HFFc6 (cell line): Measurements from ENCODE around the gene PHACTR1. TPM values are rescaled to one million over a fixed set of nuclear protein-coding genes. Genes with fewer than 3 reads are reported as not detected.

Experiments
- DNase-seq: peaks from one replicate; pipeline ENCODE4 v3.0.0-alpha.2; 2018
- H3K27ac Mint-ChIP-seq: 2 replicates; pipeline ENCODE4 v1.8.0; 2020; ENCODE audit warnings: mild to moderate bottlenecking, mixed read lengths
- H3K27me3 Mint-ChIP-seq: 2 replicates; pipeline ENCODE4 v1.8.0; 2021; ENCODE audit warnings: mild to moderate bottlenecking, moderate library complexity, mixed read lengths; ENCODE audit not compliant: insufficient read depth
- H3K36me3 Mint-ChIP-seq: 2 replicates; pipeline ENCODE4 v1.8.0; 2021; ENCODE audit warnings: low read depth, mixed read lengths
- H3K4me1 Mint-ChIP-seq: 2 replicates; pipeline ENCODE4 v1.8.0; 2020; ENCODE audit warnings: low read depth, mixed read lengths
- H3K4me3 Mint-ChIP-seq: 2 replicates; pipeline ENCODE4 v1.8.0; 2020; ENCODE audit warnings: mild to moderate bottlenecking, moderate library complexity, mixed read lengths
- H3K9me3 Mint-ChIP-seq: 2 replicates; pipeline ENCODE4 v1.8.0; 2020; ENCODE audit warnings: mild to moderate bottlenecking, mixed read lengths
- total RNA-seq, 6 experiments: library from RNA; stranded (reverse); fragmentation: NEBNext Ultra II Directional; extraction: Animal tissue kit (Norgen Biotek cat#: 25700); gene quantifications; 2 replicates in 1 of 6; 3 replicates in 5 of 6; pipeline ENCODE4 v1.2.3, GENCODE V29; 2021
- TF ChIP-seq, protein P1 (sequence below): fragments of 200-600 bp; sonication (generic); IDR thresholded peaks from 2 replicates; pipeline ENCODE4 v1.5.0; 2021; ENCODE audit warnings: antibody characterized with exemption, mild to moderate bottlenecking

Gene PHACTR1
- total RNA-seq, 6 experiments from 2014 or later, result 2.5 to 4.7 (median 3.9) TPM

DNA sequence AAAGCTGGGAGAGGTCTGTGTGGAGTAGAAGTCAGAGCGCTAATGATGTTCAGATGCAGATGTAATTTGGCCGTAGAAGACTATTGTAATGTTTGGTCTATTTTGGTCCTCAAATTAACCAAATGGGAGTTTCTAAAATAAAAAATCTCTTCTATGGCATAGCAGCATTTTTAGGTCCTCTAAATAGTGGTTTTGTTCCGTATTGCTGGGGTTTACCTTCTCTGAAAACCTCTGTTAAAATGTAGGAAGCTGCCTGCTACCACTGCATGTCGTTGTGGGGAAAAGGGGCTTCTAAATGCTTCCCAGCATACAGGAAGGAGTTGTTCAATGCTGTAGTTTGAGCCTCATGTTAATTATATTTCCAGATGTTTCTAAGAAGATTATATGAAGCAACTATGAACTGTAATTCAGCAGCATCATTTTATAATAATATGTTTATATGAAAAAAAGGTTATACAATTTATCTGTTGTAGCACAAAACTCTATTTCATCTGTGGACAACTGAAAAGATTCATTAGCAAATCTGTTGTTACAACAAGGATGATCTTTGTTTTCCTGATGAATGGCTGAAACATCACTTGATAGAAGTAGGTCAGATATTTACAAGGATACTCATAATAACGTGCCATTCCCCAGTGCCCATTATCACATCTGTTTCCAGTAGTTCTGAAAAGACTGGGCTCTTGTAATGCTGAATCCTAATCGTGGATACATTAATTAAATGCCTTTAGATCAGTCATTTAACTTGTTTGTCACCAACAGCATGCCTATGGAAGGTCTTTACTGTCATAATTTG, 355.2 kb downstream of the PHACTR1 start:
- TF ChIP-seq, protein P1, sequence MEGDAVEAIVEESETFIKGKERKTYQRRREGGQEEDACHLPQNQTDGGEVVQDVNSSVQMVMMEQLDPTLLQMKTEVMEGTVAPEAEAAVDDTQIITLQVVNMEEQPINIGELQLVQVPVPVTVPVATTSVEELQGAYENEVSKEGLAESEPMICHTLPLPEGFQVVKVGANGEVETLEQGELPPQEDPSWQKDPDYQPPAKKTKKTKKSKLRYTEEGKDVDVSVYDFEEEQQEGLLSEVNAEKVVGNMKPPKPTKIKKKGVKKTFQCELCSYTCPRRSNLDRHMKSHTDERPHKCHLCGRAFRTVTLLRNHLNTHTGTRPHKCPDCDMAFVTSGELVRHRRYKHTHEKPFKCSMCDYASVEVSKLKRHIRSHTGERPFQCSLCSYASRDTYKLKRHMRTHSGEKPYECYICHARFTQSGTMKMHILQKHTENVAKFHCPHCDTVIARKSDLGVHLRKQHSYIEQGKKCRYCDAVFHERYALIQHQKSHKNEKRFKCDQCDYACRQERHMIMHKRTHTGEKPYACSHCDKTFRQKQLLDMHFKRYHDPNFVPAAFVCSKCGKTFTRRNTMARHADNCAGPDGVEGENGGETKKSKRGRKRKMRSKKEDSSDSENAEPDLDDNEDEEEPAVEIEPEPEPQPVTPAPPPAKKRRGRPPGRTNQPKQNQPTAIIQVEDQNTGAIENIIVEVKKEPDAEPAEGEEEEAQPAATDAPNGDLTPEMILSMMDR, result no peak
- H3K9me3 Mint-ChIP-seq, result no peaks in the 10 kb centered on the region
- H3K27ac Mint-ChIP-seq, result no peak overlapping the region
- H3K36me3 Mint-ChIP-seq, result no peaks in the 10 kb centered on the region
- H3K4me1 Mint-ChIP-seq, result peaks cover 12% of the 10 kb centered on the region
- peaks cover 2% of the 10 kb centered on the region; the same call in 1 of the 2 replicates for H3K27me3 Mint-ChIP-seq
- H3K4me3 Mint-ChIP-seq, result no peak overlapping the region
- no peak for DNase-seq

GRCh38 chr6:13072686-13073347, 356.2 kb downstream of the PHACTR1 start:
- H3K4me1 Mint-ChIP-seq, result peaks cover 12% of the 10 kb centered on the region
- H3K9me3 Mint-ChIP-seq, result no peaks in the 10 kb centered on the region
- H3K36me3 Mint-ChIP-seq, result no peaks in the 10 kb centered on the region
- H3K4me3 Mint-ChIP-seq, result no peak overlapping the region
- no peak overlapping the region for H3K27ac Mint-ChIP-seq
- H3K27me3 Mint-ChIP-seq, result peaks cover 7% of the 10 kb centered on the region
- no peak for DNase-seq
- TF ChIP-seq, protein P1, result no peak

DNA sequence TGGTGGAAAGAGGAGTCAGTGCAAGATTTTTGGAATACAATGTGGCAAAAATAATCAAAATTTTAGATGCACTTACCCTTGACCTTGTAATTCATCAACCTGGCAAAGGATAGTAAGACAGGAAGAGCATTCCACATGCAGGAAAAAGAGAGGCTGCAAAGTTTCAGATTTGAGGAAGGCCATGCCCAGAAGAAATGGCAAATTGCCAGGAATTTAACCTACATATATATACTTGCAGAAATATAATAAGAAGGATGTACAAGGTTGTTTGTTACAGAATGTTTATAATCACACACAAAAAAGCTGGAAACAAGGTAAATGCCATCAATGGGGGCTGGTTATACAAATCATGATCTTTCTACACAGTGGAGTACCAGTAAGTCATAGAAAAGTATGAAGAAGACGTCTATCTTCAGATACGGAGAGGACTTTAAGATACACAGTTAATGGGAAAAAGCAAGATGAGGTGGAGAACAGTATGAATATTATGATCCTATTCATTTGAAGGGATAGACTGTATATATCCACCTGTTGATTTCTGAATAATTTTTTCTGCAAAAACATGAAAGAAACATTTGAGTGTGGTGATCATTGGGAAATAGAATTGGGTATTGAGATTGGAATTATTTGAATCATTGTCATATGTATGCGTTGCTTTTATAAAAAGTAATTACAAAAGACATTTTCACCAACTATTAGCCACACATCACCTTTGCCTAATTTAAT, 358.0 kb downstream of the PHACTR1 start:
- H3K27me3 Mint-ChIP-seq, result peaks cover 7% of the 10 kb centered on the region
- no peak overlapping the region for H3K27ac Mint-ChIP-seq
- DNase-seq, result no peak
- H3K9me3 Mint-ChIP-seq, result no peaks in the 10 kb centered on the region
- TF ChIP-seq, protein P1, result no peak
- no peaks in the 10 kb centered on the region for H3K36me3 Mint-ChIP-seq
- H3K4me1 Mint-ChIP-seq, result peaks cover 13% of the 10 kb centered on the region
- H3K4me3 Mint-ChIP-seq, result no peak overlapping the region

DNA sequence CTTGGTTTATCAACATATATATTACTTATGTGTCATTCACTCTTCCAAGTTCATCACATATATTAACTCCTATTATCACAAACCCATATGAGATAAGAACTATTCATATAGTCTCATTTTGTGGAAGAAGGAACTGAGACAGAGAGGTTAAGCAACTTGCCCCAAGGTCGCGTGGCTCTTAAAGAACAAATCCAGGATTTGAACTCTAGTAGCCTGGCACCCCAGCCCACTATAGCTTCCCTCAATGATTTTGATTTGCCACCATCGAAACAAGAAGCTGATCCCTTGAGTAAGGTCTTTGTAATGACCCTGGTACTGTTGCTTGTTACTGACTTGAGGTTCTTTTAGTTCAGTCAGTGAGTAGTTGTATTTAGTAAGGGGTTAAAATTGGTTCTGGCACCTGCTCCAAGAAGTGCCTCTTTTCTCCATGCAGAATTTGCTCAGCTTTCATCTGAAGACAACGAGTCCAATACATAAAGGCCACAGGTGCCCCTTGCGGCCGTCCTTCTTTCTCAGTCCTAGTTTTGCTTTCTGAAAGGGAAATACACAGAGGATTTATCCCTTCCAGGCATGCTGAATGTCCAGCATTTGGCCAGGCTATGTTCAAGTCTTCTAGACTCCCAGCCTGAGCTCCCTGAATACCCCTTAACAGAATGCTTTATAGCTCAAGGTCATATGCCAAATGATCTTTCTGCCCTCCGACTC, 358.7 kb downstream of the PHACTR1 start:
- Mint-ChIP-seq H3K27me3 (peaks cover 7% of the 10 kb centered on the region), H3K36me3 (no peaks in the 10 kb centered on the region), H3K4me3 (no peak overlapping the region), H3K27ac (no peak overlapping the region), H3K4me1 (peaks cover 13% of the 10 kb centered on the region), H3K9me3 (no peaks in the 10 kb centered on the region)
- TF ChIP-seq, protein P1, result no peak
- DNase-seq, result no peak

DNA sequence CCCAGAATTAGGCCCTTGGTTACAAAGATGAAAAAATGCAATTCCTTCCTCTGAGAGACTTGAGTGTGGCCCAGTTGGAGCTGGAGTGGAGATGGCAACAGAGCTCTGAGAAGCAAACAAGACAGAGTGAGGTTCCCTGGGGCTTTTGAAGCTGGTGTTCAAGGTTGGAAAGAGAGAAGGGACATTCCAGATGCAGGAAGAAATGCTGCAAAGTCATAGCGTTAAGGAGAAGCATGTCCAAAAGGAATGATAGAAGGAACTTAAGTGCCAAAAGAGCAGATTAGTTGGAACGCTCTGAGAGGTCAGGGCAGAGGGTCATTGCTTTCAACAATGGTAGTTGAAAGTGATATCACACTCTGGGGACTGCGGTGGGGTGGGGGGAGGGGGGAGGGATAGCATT, 360.0 kb downstream of the PHACTR1 start:
- TF ChIP-seq, protein P1, result no peak
- no peak for DNase-seq
- H3K4me3 Mint-ChIP-seq, result no peak overlapping the region
- H3K36me3 Mint-ChIP-seq, result no peaks in the 10 kb centered on the region
- peaks cover 7% of the 10 kb centered on the region for H3K27me3 Mint-ChIP-seq
- H3K9me3 Mint-ChIP-seq, result no peaks in the 10 kb centered on the region
- H3K27ac Mint-ChIP-seq, result no peak overlapping the region
- H3K4me1 Mint-ChIP-seq, result peaks cover 13% of the 10 kb centered on the region
